SU-DHL-6 (cell line): ENCODE data around the gene DISP1.

ENCODE experiments used
- H2AFZ ChIP-seq: fragments of 200-600 bp; sonication (generic); 2 replicates; pipeline ENCODE4 v1.6.1; 2014; ENCODE audit warnings: low read depth, mild to moderate bottlenecking, moderate library complexity, mixed read lengths, antibody characterized with exemption, low read length; ENCODE audit not compliant: severe bottlenecking
- H3F3A ChIP-seq: fragments of 200-600 bp; shearing (Covaris generic); 2 replicates; pipeline ENCODE4 v1.6.0; 2016; ENCODE audit warnings: antibody characterized with exemption, mild to moderate bottlenecking; ENCODE audit not compliant: insufficient read depth
- H3K27ac ChIP-seq: fragments of 200-600 bp; sonication (generic); 2 replicates; pipeline ENCODE4 v1.5.1; 2016; ENCODE audit warnings: low read depth, mild to moderate bottlenecking, low read length, moderate library complexity, mixed read lengths
- H3K27me3 ChIP-seq: fragments of 200-600 bp; sonication (generic), shearing (Covaris generic); 2 replicates; pipeline ENCODE4 v1.6.0; 2014; ENCODE audit warnings: mild to moderate bottlenecking, low read length
- H3K36me3 ChIP-seq: fragments of 200-600 bp; sonication (generic); 2 replicates; pipeline ENCODE4 v1.6.1; 2014; ENCODE audit warnings: mild to moderate bottlenecking, low read length, mixed read lengths
- H3K4me2 ChIP-seq: fragments of 300-600, 200-600 bp; shearing (Covaris generic), sonication (generic); 2 replicates; pipeline ENCODE4 v1.6.0; 2014; ENCODE audit warnings: low read length, low read depth, mild to moderate bottlenecking; ENCODE audit not compliant: poor library complexity, severe bottlenecking
- H3K4me3 ChIP-seq: fragments of 200-600 bp; sonication (generic); 2 replicates; pipeline ENCODE4 v1.5.1; 2014; ENCODE audit warnings: antibody characterized with exemption, low read length, mild to moderate bottlenecking, mixed read lengths; ENCODE audit not compliant: insufficient read depth, poor library complexity, severe bottlenecking
- H3K79me2 ChIP-seq: fragments of 200-600 bp; sonication (generic); 2 replicates; pipeline ENCODE4 v1.6.1; 2014; ENCODE audit warnings: mild to moderate bottlenecking, low read length, moderate library complexity; ENCODE audit not compliant: insufficient read depth
- H3K9ac ChIP-seq: fragments of 200-600 bp; sonication (generic); 2 replicates; pipeline ENCODE4 v1.7.0; 2014; ENCODE audit warnings: mild to moderate bottlenecking, low read length
- H3K9me2 ChIP-seq: fragments of 200-600 bp; sonication (generic); replicated peaks from 2 replicates; pipeline ENCODE4 v1.6.1; 2014; ENCODE audit warnings: low read length; ENCODE audit not compliant: insufficient read depth
- H3K9me3 ChIP-seq: fragments of 200-600 bp; sonication (generic); 2 replicates; pipeline ENCODE4 v1.6.1; 2014; ENCODE audit warnings: low read length, mixed read lengths; ENCODE audit not compliant: insufficient read depth
- H4K20me1 ChIP-seq: fragments of 200-600 bp; sonication (generic); 2 replicates; pipeline ENCODE4 v1.6.1; 2014; ENCODE audit warnings: low read depth, mild to moderate bottlenecking, antibody characterized with exemption, low read length, moderate library complexity, mixed read lengths
- EZH2phosphoT487 ChIP-seq: fragments of 200-600 bp; sonication (generic), shearing (Covaris generic); conservative IDR thresholded peaks from 2 replicates; pipeline ENCODE4 v1.6.1; 2018; ENCODE audit warnings: mild to moderate bottlenecking, antibody characterized with exemption, low read length, moderate library complexity, mixed read lengths
- TF ChIP-seq, protein P1 (sequence below): fragments of 200-600 bp; sonication (generic); IDR thresholded peaks from one replicate; pipeline ENCODE4 v1.5.1; 2017; ENCODE audit warnings: antibody characterized with exemption, mild to moderate bottlenecking, low read length, moderate library complexity; ENCODE audit not compliant: insufficient read depth, poor library complexity, severe bottlenecking

DISP1 gene, protein sequence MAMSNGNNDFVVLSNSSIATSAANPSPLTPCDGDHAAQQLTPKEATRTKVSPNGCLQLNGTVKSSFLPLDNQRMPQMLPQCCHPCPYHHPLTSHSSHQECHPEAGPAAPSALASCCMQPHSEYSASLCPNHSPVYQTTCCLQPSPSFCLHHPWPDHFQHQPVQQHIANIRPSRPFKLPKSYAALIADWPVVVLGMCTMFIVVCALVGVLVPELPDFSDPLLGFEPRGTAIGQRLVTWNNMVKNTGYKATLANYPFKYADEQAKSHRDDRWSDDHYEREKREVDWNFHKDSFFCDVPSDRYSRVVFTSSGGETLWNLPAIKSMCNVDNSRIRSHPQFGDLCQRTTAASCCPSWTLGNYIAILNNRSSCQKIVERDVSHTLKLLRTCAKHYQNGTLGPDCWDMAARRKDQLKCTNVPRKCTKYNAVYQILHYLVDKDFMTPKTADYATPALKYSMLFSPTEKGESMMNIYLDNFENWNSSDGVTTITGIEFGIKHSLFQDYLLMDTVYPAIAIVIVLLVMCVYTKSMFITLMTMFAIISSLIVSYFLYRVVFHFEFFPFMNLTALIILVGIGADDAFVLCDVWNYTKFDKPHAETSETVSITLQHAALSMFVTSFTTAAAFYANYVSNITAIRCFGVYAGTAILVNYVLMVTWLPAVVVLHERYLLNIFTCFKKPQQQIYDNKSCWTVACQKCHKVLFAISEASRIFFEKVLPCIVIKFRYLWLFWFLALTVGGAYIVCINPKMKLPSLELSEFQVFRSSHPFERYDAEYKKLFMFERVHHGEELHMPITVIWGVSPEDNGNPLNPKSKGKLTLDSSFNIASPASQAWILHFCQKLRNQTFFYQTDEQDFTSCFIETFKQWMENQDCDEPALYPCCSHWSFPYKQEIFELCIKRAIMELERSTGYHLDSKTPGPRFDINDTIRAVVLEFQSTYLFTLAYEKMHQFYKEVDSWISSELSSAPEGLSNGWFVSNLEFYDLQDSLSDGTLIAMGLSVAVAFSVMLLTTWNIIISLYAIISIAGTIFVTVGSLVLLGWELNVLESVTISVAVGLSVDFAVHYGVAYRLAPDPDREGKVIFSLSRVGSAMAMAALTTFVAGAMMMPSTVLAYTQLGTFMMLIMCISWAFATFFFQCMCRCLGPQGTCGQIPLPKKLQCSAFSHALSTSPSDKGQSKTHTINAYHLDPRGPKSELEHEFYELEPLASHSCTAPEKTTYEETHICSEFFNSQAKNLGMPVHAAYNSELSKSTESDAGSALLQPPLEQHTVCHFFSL (N-terminal part only)

DNA sequence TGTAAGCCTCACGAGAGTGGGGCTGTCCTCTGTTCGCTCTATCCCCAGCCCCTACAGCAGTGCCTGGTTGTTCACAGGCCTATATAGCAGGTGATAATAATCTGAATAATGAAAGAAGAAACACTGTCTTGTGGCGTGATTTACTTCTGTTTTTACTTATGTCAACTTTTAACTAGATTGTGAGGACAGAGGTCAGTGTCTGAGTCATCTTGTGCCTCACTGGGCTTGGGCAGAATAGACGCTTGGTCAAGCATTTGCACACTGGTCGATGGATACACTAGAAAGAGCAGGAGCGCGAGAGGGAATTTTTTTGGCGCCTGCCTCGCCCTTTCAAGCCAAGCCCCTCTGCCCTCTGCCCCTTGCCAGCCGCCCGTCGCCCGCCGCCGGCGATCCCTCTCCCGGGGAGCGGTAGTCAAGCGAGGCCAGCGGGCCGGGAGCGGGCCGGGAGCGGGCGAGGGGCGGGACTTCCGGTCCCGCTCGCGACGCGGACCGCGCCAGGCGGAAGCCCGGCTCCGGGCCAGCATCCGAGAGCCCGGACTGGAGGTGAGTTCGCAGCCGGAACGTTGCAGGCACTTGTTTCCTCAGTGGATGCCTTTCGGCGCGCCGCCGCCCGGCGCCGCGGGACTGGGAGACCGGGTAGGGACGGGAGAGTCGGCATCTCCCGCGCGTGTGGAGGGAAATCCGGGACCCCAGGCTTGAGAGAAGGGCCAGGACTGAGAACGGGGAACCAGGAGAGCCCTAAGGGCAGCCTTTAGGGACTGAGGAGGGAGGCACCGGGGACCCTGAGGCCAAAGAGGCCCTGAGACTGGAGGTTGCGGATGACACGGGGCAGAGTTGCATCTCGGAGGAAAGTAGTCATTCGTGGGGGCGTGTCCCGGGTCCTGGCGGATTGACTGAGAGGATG lies at the start of gene DISP1:
DISP1 (plus strand) TSS at position 504 of the 904 bp plus-strand sequence. CDS start 127,785 bp downstream, outside the sequence.
- 0 out of 2 replicates have a peak, but pooled peaks cover 9% of the 10 kb centered on the region for H3K79me2 ChIP-seq
- TF ChIP-seq, protein P1, sequence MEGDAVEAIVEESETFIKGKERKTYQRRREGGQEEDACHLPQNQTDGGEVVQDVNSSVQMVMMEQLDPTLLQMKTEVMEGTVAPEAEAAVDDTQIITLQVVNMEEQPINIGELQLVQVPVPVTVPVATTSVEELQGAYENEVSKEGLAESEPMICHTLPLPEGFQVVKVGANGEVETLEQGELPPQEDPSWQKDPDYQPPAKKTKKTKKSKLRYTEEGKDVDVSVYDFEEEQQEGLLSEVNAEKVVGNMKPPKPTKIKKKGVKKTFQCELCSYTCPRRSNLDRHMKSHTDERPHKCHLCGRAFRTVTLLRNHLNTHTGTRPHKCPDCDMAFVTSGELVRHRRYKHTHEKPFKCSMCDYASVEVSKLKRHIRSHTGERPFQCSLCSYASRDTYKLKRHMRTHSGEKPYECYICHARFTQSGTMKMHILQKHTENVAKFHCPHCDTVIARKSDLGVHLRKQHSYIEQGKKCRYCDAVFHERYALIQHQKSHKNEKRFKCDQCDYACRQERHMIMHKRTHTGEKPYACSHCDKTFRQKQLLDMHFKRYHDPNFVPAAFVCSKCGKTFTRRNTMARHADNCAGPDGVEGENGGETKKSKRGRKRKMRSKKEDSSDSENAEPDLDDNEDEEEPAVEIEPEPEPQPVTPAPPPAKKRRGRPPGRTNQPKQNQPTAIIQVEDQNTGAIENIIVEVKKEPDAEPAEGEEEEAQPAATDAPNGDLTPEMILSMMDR: no peak
- TF ChIP-seq EZH2phosphoT487: no peak
- H4K20me1 ChIP-seq: no peaks in the 10 kb centered on the region
- peak within 1 kb of the TSS; percentile 100 for H2AFZ ChIP-seq
- peak within 1 kb of the TSS; percentile 79 for H3K9ac ChIP-seq
- H3K27ac ChIP-seq: no peak within 1 kb of the TSS
- H3K9me2 ChIP-seq: no peaks in the 10 kb centered on the region
- no peaks in the 10 kb centered on the region for H3K27me3 ChIP-seq
- peak within 1 kb of the TSS; percentile 91 for H3K4me2 ChIP-seq
- H3K36me3 ChIP-seq: no peaks in the 10 kb centered on the region
- no peaks in the 10 kb centered on the region for H3F3A ChIP-seq
- peak within 1 kb of the TSS; percentile 86 for H3K4me3 ChIP-seq
- H3K9me3 ChIP-seq: no peaks in the 10 kb centered on the region

DNA sequence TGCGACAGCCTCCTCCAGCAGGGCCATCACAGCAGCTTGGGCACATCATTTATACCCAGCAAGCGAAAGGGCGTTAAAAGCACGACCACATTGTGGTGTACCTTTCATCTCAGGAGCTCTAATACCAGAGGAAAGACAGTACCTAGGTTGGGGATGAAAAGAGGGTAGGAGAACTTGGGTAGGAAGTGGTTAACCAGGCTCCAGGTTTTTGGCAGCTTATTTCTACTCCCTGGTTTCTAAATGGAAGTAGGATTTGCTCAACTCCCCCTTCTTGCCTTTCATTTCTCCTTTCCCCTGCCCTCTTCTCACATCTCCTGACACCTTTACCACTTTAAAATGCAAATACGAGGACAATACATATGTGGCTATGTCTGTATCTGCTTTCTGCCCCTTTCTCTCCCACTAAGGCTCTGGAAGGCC lies 47.7 kb upstream of the DISP1 start:
- H3K4me3 ChIP-seq: no peak overlapping the region
- H3K9ac ChIP-seq: no peak overlapping the region
- no peaks in the 10 kb centered on the region for H3F3A ChIP-seq
- H3K9me3 ChIP-seq: peaks cover 10% of the 10 kb centered on the region; the same call in 1 of the 2 replicates
- no peaks in the 10 kb centered on the region for H3K27me3 ChIP-seq
- no peaks in the 10 kb centered on the region for H4K20me1 ChIP-seq
- no peak overlapping the region for H3K27ac ChIP-seq
- no peaks in the 10 kb centered on the region for H3K79me2 ChIP-seq
- no peaks in the 10 kb centered on the region for H3K36me3 ChIP-seq
- H2AFZ ChIP-seq: no peak overlapping the region
- H3K4me2 ChIP-seq: no peak overlapping the region
- H3K9me2 ChIP-seq: no peaks in the 10 kb centered on the region
- no peak for TF ChIP-seq EZH2phosphoT487
- TF ChIP-seq, protein P1: no peak

DNA sequence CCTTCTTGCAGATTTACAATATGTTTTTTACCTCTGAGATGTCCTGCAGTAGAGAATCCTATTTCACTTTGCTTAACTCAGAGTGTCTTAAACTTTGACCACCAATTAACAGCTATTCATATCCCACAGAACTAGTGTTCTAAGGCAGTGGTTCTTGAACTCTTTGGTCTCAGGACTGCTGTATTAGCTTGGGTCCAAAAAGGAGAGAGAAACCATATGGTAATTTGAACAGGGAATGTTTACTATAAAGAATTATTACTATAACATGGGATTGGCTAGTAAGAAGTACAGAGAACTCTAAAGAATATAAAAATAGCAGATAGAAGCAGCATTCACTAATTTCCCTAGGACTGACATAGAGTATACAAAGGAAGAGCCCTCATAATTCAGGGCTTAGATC lies 46.2 kb upstream of the DISP1 start:
- Histone ChIP-seq H4K20me1 (no peaks in the 10 kb centered on the region), H3K4me3 (no peak overlapping the region), H3K4me2 (no peak overlapping the region), H3K9ac (no peak overlapping the region), H3K9me2 (no peaks in the 10 kb centered on the region), H3K36me3 (no peaks in the 10 kb centered on the region), H3K79me2 (no peaks in the 10 kb centered on the region), H3K9me3 (peaks cover 10% of the 10 kb centered on the region; the same call in 1 of the 2 replicates), H3K27me3 (no peaks in the 10 kb centered on the region), H2AFZ (no peak overlapping the region), H3K27ac (no peak overlapping the region), H3F3A (no peaks in the 10 kb centered on the region; the same call in 1 of the 2 replicates)
- TF ChIP-seq, protein P1: no peak
- TF ChIP-seq EZH2phosphoT487: no peak
